H9 (cell line): ENCODE data around the gene MBNL1. TPM values are rescaled to one million over a fixed set of nuclear protein-coding genes. Genes with fewer than 3 reads are reported as not detected.
A peak's percentile ranks its signal among the peaks of the same experiment; 100 is the strongest.

Experiments used
- DNase-seq: peaks from one replicate; pipeline ENCODE4 v3.0.0-alpha.2; 2017
- H2AFZ ChIP-seq: one replicate; pipeline ENCODE4 v1.6.1; 2013; ENCODE audit warnings: mild to moderate bottlenecking, low read length, control low read depth, moderate library complexity
- H2AK5ac ChIP-seq: 2 replicates; pipeline ENCODE4 v1.6.1; 2013; ENCODE audit warnings: low read length, control low read depth, mixed read lengths; ENCODE audit not compliant: insufficient read length
- H2BK120ac ChIP-seq: one replicate; pipeline ENCODE4 v1.6.1; 2013; ENCODE audit warnings: low read depth, mild to moderate bottlenecking, low read length, control low read depth, inconsistent platforms; ENCODE audit not compliant: poor library complexity, severe bottlenecking
- H2BK12ac ChIP-seq: 2 replicates; pipeline ENCODE4 v1.6.1; 2013; ENCODE audit warnings: low read length, control low read depth, mixed read lengths, low read depth; ENCODE audit not compliant: insufficient read length
- H2BK15ac ChIP-seq: 2 replicates; pipeline ENCODE4 v1.6.1; 2013; ENCODE audit warnings: low read depth, low read length, control low read depth
- H2BK20ac ChIP-seq: one replicate; pipeline ENCODE4 v1.6.1; 2013; ENCODE audit warnings: low read depth, mild to moderate bottlenecking, low read length, control low read depth, inconsistent platforms; ENCODE audit not compliant: poor library complexity, severe bottlenecking
- H2BK5ac ChIP-seq: 2 replicates; pipeline ENCODE4 v1.6.1; 2013; ENCODE audit warnings: low read length, control low read depth, mixed read lengths; ENCODE audit not compliant: insufficient read length
- H3K14ac ChIP-seq: 2 replicates; pipeline ENCODE4 v1.6.1; 2013; ENCODE audit warnings: low read length, control low read depth; ENCODE audit not compliant: insufficient read depth
- H3K18ac ChIP-seq: 2 replicates; pipeline ENCODE4 v1.6.1; 2013; ENCODE audit warnings: low read depth, mild to moderate bottlenecking, mixed read lengths, low read length, control low read depth; ENCODE audit not compliant: insufficient read length
- H3K23ac ChIP-seq: 2 replicates; pipeline ENCODE4 v1.6.1; 2013; ENCODE audit warnings: low read length, control low read depth, mixed read lengths, low read depth; ENCODE audit not compliant: insufficient read length
- H3K23me2 ChIP-seq: 2 replicates; pipeline ENCODE4 v1.6.1; 2013; ENCODE audit warnings: low read depth, mild to moderate bottlenecking, mixed read lengths, low read length, control low read depth; ENCODE audit not compliant: insufficient read length, poor library complexity, severe bottlenecking
- H3K27ac ChIP-seq: 2 replicates; pipeline ENCODE4 v1.5.1; 2013; ENCODE audit warnings: low read length, control low read depth, mixed read lengths, low read depth; ENCODE audit not compliant: insufficient read length
- H3K27me3 ChIP-seq: 2 replicates; pipeline ENCODE4 v1.6.1; 2013; ENCODE audit warnings: low read length, control low read depth, inconsistent platforms; ENCODE audit not compliant: insufficient read depth
- H3K4ac ChIP-seq: 2 replicates; pipeline ENCODE4 v1.6.1; 2013; ENCODE audit warnings: low read depth, mild to moderate bottlenecking, control low read depth, inconsistent platforms, low read length, moderate library complexity
- H3K4me1 ChIP-seq: 2 replicates; pipeline ENCODE4 v1.6.1; 2013; ENCODE audit warnings: low read length, control low read depth, inconsistent platforms; ENCODE audit not compliant: insufficient read depth
- H3K4me2 ChIP-seq: 2 replicates; pipeline ENCODE4 v1.6.1; 2013; ENCODE audit warnings: low read length, control low read depth, mixed read lengths; ENCODE audit not compliant: insufficient read length, insufficient read depth
- H3K56ac ChIP-seq: 2 replicates; pipeline ENCODE4 v1.6.1; 2013; ENCODE audit warnings: low read depth, mild to moderate bottlenecking, mixed read lengths, low read length, control low read depth; ENCODE audit not compliant: insufficient read length
- H3K79me1 ChIP-seq: 2 replicates; pipeline ENCODE4 v1.6.1; 2013; ENCODE audit warnings: low read depth, mild to moderate bottlenecking, moderate library complexity, low read length, control low read depth, inconsistent platforms; ENCODE audit not compliant: insufficient read depth, poor library complexity, severe bottlenecking
- H3K79me2 ChIP-seq: 2 replicates; pipeline ENCODE4 v1.6.1; 2013; ENCODE audit warnings: low read length, control low read depth, inconsistent platforms; ENCODE audit not compliant: insufficient read depth
- H3K9ac ChIP-seq: 2 replicates; pipeline ENCODE4 v1.6.1; 2013; ENCODE audit warnings: low read length, control low read depth, mixed read lengths; ENCODE audit not compliant: insufficient read length; ENCODE audit errors: extremely low read depth
- H3K9me3 ChIP-seq: one replicate; pipeline ENCODE4 v1.6.1; 2013; ENCODE audit warnings: low read depth, low read length, inconsistent platforms; ENCODE audit not compliant: control insufficient read depth
- H3T11ph ChIP-seq: one replicate; pipeline ENCODE4 v1.6.1; 2013; ENCODE audit warnings: mild to moderate bottlenecking, low read length, control low read depth, inconsistent platforms
- H4K20me1 ChIP-seq: one replicate; pipeline ENCODE4 v1.6.1; 2013; ENCODE audit not compliant: control insufficient read depth, insufficient read length, insufficient read depth
- H4K5ac ChIP-seq: 2 replicates; pipeline ENCODE4 v1.6.1; 2013; ENCODE audit warnings: low read depth, mild to moderate bottlenecking, mixed read lengths, low read length, control low read depth; ENCODE audit not compliant: insufficient read length
- H4K8ac ChIP-seq: replicated peaks from 2 replicates; pipeline ENCODE4 v1.6.1; 2013; ENCODE audit warnings: low read length, control low read depth, mixed read lengths, low read depth; ENCODE audit not compliant: insufficient read length
- H4K91ac ChIP-seq: 2 replicates; pipeline ENCODE4 v1.6.1; 2013; ENCODE audit warnings: low read depth, mild to moderate bottlenecking, moderate library complexity, mixed read lengths, low read length, control low read depth; ENCODE audit not compliant: insufficient read length
- H3K27ac Mint-ChIP-seq, 3 experiments: 2 replicates in 2 of 3; 3 replicates in 1 of 3; pipeline ENCODE4 v1.8.0; 2020 to 2021; ENCODE audit warnings: mixed read lengths in 3 of 3, mild to moderate bottlenecking in 1 of 3, moderate library complexity in 1 of 3
- H3K27me3 Mint-ChIP-seq: 2 replicates; pipeline ENCODE4 v1.8.0; 2021; ENCODE audit warnings: low read depth, mild to moderate bottlenecking, moderate library complexity, mixed read lengths
- H3K36me3 Mint-ChIP-seq, 3 experiments: 2 replicates in 2 of 3; 3 replicates in 1 of 3; pipeline ENCODE4 v1.8.0; 2020 to 2021; ENCODE audit warnings: low read depth in 3 of 3, mixed read lengths in 3 of 3; ENCODE audit not compliant: insufficient read depth in 1 of 3
- H3K4me1 Mint-ChIP-seq, 2 experiments: 2 replicates each; pipeline ENCODE4 v1.8.0; 2020; ENCODE audit warnings: mixed read lengths in 2 of 2
- H3K4me3 Mint-ChIP-seq, 2 experiments: 2 replicates in 1 of 2; 3 replicates in 1 of 2; pipeline ENCODE4 v1.8.0; 2020 to 2021; ENCODE audit warnings: mild to moderate bottlenecking in 2 of 2, mixed read lengths in 2 of 2, moderate library complexity in 1 of 2
- H3K9me3 Mint-ChIP-seq, 2 experiments: 2 replicates in 1 of 2; 3 replicates in 1 of 2; pipeline ENCODE4 v1.8.0; 2020; ENCODE audit warnings: mild to moderate bottlenecking in 2 of 2, mixed read lengths in 2 of 2, moderate library complexity in 1 of 2
- CTCF ChIP-seq: fragments of 200-600 bp; sonication (generic); conservative IDR thresholded peaks from 3 replicates; pipeline ENCODE4 v1.8.0; 2021; ENCODE audit warnings: antibody characterized with exemption, mild to moderate bottlenecking
- WGBS: extraction: QIAGEN DNeasy Blood & Tissue Kit; methylation state at CpG from one replicate; pipeline ENCODE4 v1.1.7; 2013; ENCODE audit warnings: missing lambda C conversion rate, low lambda C conversion rate, mixed read lengths; ENCODE audit not compliant: insufficient read length; ENCODE audit errors: extremely low coverage; 5-methylcytosine and 5-hydroxymethylcytosine counted together
- total RNA-seq: library from RNA; stranded (reverse); gene quantifications from 2 replicates; pipeline ENCODE4 v1.2.1, GENCODE V29; 2021

The MBNL1 gene
- total RNA-seq, 1 experiment from 2014 or later = 14.9 TPM

GRCh38 chr3:152289708-152290107 lies 21.0 kb downstream of the MBNL1 start:
- H3T11ph ChIP-seq = no peak overlapping the region
- no peak for TF ChIP-seq CTCF
- no peaks in the 10 kb centered on the region; the same call in 1 of the 2 replicates for H3K79me2 ChIP-seq
- Mint-ChIP-seq H3K36me3 (no peaks in the 10 kb centered on the region), H3K4me1 (peaks cover 3 to 7% of the 10 kb centered on the region in 2 experiments; a peak in 2 of 4 replicates), H3K27ac (peak overlapping the region in 1 of 3 experiments; percentile 69; a peak in 1 of 7 replicates), H3K27me3 (no peaks in the 10 kb centered on the region), H3K4me3 (no peak overlapping the region), H3K9me3 (no peaks in the 10 kb centered on the region)
- no peaks in the 10 kb centered on the region for H3K79me1 ChIP-seq
- H4K5ac ChIP-seq = no peak overlapping the region
- no peak overlapping the region for H3K4ac ChIP-seq
- H2BK5ac ChIP-seq = no peak overlapping the region
- H3K14ac ChIP-seq = no peak overlapping the region
- H2BK15ac ChIP-seq = no peak overlapping the region
- no peak overlapping the region for H2AK5ac ChIP-seq
- no peaks in the 10 kb centered on the region for H3K27me3 ChIP-seq
- H3K9ac ChIP-seq = no peak overlapping the region
- WGBS = 100% methylated on average over 1 of the region's 3 CpGs
- no peak overlapping the region for H2BK12ac ChIP-seq
- no peak overlapping the region for H3K27ac ChIP-seq
- no peak overlapping the region for H2AFZ ChIP-seq
- no peaks in the 10 kb centered on the region for H4K20me1 ChIP-seq
- H3K23ac ChIP-seq = no peak overlapping the region
- H3K4me2 ChIP-seq = no peak overlapping the region
- no peaks in the 10 kb centered on the region for H3K9me3 ChIP-seq
- no peaks in the 10 kb centered on the region for H3K23me2 ChIP-seq
- H3K56ac ChIP-seq = no peak overlapping the region
- no peaks in the 10 kb centered on the region for H3K4me1 ChIP-seq
- H3K18ac ChIP-seq = no peak overlapping the region
- no peak overlapping the region for H2BK20ac ChIP-seq
- no peak overlapping the region for H2BK120ac ChIP-seq
- no peak for DNase-seq
- H4K8ac ChIP-seq = no peak overlapping the region
- H4K91ac ChIP-seq = no peak overlapping the region
